ENCODE measurements around the gene CNPY2.

GRCh38 chr12:56299308-56299852, 16.4 kb downstream of the CNPY2 start:
- TF ChIP-seq CTCF (IDR thresholded peaks at IDR 0.05): no peak
- TF ChIP-seq POLR2A (IDR thresholded peaks at IDR 0.05): no peak

All from tibial nerve (tissue), 3 donors.